Colonic mucosa (tissue), 4 donors: ENCODE data around the gene SURF6. TPM values are rescaled to one million over a fixed set of nuclear protein-coding genes. Genes with fewer than 3 reads are reported as not detected.

ENCODE experiments used
- DNase-seq: peaks from one replicate; pipeline ENCODE4 v3.0.0-alpha.2; 2020
- H3K27ac ChIP-seq: fragments of 200-600 bp; one replicate; pipeline ENCODE4 v1.8.0; 2021
- H3K27me3 ChIP-seq: fragments of 200-600 bp; one replicate; pipeline ENCODE4 v1.8.0; 2021
- H3K36me3 ChIP-seq: fragments of 200-600 bp; one replicate; pipeline ENCODE4 v1.8.0; 2021
- H3K4me1 ChIP-seq: fragments of 200-600 bp; one replicate; pipeline ENCODE4 v1.8.0; 2021; ENCODE audit warnings: mild to moderate bottlenecking
- H3K4me3 ChIP-seq: fragments of 200-600 bp; one replicate; pipeline ENCODE4 v1.8.0; 2021
- H3K9ac ChIP-seq, 2 donors: one replicate each; pipeline ENCODE4 v1.7.0; 2013; ENCODE audit warnings: control low read depth in 2 of 2, low read depth in 2 of 2, low read length in 2 of 2
- H3K9me3 ChIP-seq: fragments of 200-600 bp; one replicate; pipeline ENCODE4 v1.8.0; 2021
- CTCF ChIP-seq: fragments of 200-600 bp; IDR thresholded peaks from one replicate; pipeline ENCODE4 v1.8.0; 2022; ENCODE audit warnings: antibody characterized with exemption, mild to moderate bottlenecking
- intact Hi-C: fragments of 100-400 bp; cut with DNase I; formaldehyde crosslinking; loops from one replicate; pipeline ENCODE4 v1.14.1; 2022
- total RNA-seq, 2 donors: library from RNA; stranded (reverse); fragmentation: NEBNext Ultra II Directional in 1 of 2; extraction: Animal tissue kit (Norgen Biotek cat#: 25700) in 1 of 2; gene quantifications; one replicate each; pipeline ENCODE4 v1.2.1, GENCODE V29; 2021
- donor health status: healthy.
- donor health status: DM: no; HTN: no; CAD: no.
- donor health status: DM: no; HTN: no; CAD: no.

Gene SURF6
- total RNA-seq, 2 donors from 2014 or later = 16.0 to 41.2 TPM

- Histone ChIP-seq H3K9ac (no peak overlapping the region), H3K4me1 (peaks cover 7% of the 10 kb centered on the region), H3K9me3 (no peaks in the 10 kb centered on the region), H3K36me3 (peaks cover 9% of the 10 kb centered on the region), H3K4me3 (no peak overlapping the region), H3K27ac (no peak overlapping the region), H3K27me3 (no peaks in the 10 kb centered on the region)
- no peak for DNase-seq
- intact Hi-C loops = no loop called here
- no peak for TF ChIP-seq CTCF
Measured at GRCh38 chr9:133344979-133345378, 9.0 kb upstream of the SURF6 start.

- intact Hi-C loops = no loop called here
- Histone ChIP-seq H3K36me3 (peaks cover 5% of the 10 kb centered on the region), H3K9ac (no peak overlapping the region), H3K27ac (no peak overlapping the region), H3K9me3 (no peaks in the 10 kb centered on the region), H3K4me1 (peaks cover 7% of the 10 kb centered on the region), H3K4me3 (no peak overlapping the region), H3K27me3 (no peaks in the 10 kb centered on the region)
- TF ChIP-seq CTCF = no peak
- DNase-seq = no peak
Measured at GRCh38 chr9:133344071-133344470, 8.1 kb upstream of the SURF6 start.

GRCh38 chr9:133342570-133342969 lies 6.6 kb upstream of the SURF6 start:
- Histone ChIP-seq H3K27me3 (no peaks in the 10 kb centered on the region), H3K36me3 (peaks cover 5% of the 10 kb centered on the region), H3K9ac (peak overlapping the region in 1 of 2 donors; percentile 12), H3K4me1 (peaks cover 7% of the 10 kb centered on the region), H3K27ac (no peak overlapping the region), H3K4me3 (no peak overlapping the region), H3K9me3 (no peaks in the 10 kb centered on the region)
- DNase-seq = no peak
- intact Hi-C loops = no loop called here
- no peak for TF ChIP-seq CTCF

GRCh38 chr9:133342069-133342406 lies 6.0 kb upstream of the SURF6 start:
- intact Hi-C loops = no loop called here
- H3K36me3 ChIP-seq = peaks cover 5% of the 10 kb centered on the region
- no peaks in the 10 kb centered on the region for H3K9me3 ChIP-seq
- no peak overlapping the region for H3K27ac ChIP-seq
- peak overlapping the region in 1 of 2 donors; percentile 12 for H3K9ac ChIP-seq
- TF ChIP-seq CTCF = no peak
- H3K4me1 ChIP-seq = peaks cover 7% of the 10 kb centered on the region
- DNase-seq = no peak
- no peak overlapping the region for H3K4me3 ChIP-seq
- no peaks in the 10 kb centered on the region for H3K27me3 ChIP-seq

- intact Hi-C loops = no loop called here
- Histone ChIP-seq H3K27ac (no peak overlapping the region), H3K36me3 (peaks cover 5% of the 10 kb centered on the region), H3K4me1 (peaks cover 2% of the 10 kb centered on the region), H3K27me3 (no peaks in the 10 kb centered on the region), H3K9ac (peak overlapping the region in 1 of 2 donors; percentile 40), H3K4me3 (no peak overlapping the region), H3K9me3 (no peaks in the 10 kb centered on the region)
- TF ChIP-seq CTCF = no peak
- no peak for DNase-seq
Measured at GRCh38 chr9:133341369-133342068, 5.5 kb upstream of the SURF6 start.
